HG03565 (cell line): ENCODE results near the gene RND1.

Experiments
- ATAC-seq: cut with Tn5 transposase; IDR thresholded peaks from one replicate; pipeline ENCODE4 v1.9.1; 2021; ENCODE audit warnings: mild to moderate bottlenecking, moderate library complexity; ENCODE audit not compliant: unreplicated experiment

The RND1 gene

DNA sequence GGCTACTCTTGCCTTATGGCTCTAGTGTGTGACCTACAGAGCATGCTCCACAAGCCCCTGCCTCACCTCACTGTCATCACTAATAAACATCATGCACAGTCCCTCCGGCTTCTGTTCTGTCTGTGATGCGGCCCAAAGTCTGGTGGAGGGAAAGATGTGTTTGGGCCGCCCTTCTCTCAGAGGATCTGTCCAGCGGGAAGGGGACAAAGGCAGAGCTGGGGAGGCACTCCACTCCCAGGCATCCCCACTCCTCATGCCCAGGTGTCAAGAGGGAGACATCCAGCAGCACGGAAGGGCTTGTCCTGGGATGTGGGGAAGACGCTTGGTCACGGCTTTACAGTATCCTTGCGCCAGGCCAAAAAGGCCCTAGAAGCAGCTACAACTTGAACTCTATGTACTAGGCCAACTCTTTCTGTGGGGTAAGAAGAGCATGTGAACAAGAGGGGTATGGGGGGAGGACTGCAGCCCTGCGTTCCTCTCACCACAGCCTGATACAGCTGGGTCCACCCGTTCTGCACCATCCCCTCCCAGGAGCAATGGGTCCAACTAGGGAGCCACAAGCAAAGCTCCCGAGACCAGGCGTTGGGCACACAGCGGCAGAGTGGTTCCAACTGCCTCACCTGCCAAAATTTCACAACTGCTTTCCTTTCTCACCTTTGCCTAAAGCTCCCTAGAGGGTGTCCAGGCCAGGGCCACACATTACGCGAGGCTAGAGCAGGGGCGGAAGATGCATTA lies 36.7 kb downstream of the RND1 start:
- ATAC-seq, result no peak

DNA sequence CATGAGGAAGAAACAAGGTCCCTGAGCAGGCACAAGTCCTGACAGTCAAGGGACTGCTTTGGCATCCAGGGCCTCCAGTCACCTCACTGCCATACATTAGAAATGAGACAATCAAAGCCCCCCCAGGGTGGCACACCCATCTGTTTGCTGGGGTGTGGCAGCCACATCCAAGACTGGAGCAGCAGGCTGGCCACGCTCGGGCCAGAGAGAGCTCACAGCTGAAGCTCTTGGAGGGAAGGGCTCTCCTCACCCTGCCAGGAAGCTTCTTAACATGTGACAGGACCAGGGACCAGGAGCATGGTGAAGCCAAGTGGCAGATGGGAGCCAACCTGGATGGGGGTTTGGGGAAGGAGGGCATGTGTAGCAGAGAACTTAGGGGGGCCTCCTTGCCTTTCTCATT lies 37.4 kb downstream of the RND1 start:
- ATAC-seq, result no peak

DNA sequence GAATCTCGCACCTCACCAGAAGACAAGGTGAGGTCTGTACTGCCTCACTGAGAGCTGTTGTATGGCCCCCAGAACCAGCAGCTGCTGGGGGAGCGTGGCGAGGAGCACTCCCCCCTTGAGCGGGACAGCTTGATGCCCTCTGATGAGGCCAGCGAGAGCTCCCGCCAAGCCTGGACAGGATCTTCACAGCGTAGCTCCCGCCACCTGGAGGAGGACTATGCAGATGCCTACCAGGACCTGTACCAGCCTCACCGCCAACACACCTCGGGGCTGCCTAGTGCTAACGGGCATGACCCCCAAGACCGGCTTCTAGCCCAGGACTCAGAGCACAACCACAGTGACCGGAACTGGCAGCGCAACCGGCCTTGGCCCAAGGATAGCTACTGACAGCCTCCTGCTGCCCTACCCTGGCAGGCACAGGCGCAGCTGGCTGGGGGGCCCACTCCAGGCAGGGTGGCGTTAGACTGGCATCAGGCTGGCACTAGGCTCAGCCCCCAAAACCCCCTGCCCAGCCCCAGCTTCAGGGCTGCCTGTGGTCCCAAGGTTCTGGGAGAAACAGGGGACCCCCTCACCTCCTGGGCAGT lies 38.1 kb downstream of the RND1 start:
- no peak for ATAC-seq

DNA sequence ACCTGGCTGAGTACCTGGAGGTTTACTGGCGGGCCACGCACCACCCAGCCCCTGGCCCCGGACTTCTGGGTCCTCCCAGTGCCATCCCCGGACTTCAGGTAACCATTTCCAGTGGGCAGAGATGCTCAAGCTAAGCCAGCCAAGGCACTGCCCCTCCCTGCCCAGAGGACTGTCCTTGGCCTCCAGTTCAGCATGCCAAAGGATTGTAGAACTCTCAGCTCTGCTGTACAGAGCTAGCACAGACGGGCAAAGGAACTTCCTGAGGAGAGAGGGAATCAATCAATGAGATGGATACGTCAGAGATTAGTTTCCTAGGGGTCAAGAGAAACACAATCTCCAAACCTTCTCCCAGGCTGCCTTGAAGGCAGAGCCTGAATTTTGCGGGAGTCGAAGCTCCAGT lies 38.6 kb downstream of the RND1 start:
- no peak for ATAC-seq

DNA sequence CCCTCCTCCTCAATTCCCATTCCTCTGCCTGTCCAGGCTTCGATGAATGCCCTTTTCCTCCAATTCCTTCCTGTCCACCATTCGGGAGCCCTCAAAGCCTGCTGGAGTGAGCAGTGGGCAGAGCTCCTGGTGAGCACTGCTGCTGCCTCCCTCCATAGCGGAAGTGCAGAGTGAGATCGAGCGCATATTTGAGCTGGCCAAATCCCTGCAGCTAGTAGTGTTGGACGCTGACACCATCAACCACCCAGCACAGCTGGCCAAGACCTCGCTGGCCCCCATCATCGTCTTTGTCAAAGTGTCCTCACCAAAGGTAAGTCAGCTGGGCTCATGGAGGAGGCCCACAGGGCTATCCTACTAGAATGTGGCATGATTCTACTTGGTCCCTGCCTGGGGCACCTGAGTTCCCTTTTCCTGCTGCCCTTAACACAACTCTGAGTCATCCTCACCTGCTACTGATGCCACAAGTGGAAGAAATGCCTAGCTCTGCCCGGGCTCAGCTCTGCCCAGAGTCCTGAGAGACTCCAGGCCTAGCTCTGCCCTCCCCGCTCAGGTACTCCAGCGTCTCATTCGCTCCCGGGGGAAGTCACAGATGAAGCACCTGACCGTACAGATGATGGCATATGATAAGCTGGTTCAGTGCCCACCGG lies 39.3 kb downstream of the RND1 start:
- ATAC-seq, result no peak

DNA sequence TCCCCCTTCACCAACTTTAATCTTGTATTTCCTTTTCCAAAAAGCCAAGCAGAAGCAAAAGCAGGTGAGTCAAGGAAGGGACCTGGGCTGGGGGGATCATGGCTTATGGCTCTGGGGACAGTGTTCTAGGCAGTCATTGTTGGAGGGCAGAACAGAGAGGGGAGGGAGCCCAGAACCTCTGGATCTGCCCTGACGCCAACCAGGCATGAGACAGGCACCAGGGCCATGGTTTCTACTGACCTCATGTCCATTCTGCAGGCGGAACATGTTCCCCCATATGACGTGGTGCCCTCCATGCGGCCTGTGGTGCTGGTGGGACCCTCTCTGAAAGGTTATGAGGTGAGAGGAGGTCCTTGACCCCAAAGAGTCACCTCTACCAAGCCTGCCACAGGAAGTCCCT lies 40.8 kb downstream of the RND1 start:
- ATAC-seq, result no peak

DNA sequence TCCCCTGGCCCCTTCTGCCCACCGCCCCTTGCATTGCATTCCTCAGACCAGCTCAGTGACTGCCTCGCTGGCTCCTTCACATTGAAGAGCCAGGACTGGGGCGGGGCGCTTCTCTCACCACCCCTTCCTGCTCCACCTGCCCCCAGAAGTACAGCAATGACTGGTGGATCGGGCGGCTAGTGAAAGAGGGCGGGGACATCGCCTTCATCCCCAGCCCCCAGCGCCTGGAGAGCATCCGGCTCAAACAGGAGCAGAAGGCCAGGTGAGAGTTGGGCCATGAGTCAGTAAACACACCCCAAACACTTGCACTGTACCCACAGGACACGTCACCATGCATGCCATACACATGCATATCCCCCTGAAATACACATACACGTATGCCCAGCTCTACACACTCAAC lies 41.6 kb downstream of the RND1 start:
- no peak for ATAC-seq

DNA sequence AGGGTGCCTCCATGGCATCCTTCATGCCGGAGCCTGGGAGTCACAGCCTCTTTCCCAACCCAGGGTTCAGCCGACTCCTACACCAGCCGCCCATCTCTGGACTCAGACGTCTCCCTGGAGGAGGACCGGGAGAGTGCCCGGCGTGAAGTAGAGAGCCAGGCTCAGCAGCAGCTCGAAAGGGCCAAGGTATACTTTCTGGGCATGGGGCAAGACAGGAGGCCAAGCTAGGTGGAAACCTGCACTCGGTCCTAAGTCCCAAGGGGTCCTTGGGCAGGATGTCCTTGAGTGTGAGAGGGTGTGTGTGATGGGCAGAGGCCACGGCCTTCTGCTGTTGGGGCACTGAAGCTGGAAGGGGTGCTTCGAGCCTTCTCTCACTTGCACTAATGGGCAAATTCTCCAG lies 42.4 kb downstream of the RND1 start:
- ATAC-seq, result no peak

DNA sequence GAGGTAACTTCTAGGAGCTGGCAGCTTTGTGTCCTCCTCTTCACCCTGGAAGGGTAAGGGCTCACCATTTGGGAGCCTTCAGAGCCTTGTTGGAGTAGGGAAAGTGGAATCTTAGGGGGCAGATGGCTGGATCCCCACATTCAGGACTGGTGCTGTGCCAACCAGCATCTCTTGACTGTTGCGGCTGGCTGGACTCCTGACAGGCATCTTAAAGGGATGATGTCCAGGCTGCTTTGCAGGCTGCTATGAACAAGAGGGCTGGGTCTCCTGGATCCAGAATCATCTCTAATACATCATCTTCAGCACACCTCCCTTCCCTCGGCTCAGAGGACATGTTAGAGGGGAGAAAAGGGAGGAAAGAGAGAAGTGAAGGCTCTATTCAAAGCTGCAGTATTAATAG lies 43.0 kb downstream of the RND1 start:
- ATAC-seq, result no peak

DNA sequence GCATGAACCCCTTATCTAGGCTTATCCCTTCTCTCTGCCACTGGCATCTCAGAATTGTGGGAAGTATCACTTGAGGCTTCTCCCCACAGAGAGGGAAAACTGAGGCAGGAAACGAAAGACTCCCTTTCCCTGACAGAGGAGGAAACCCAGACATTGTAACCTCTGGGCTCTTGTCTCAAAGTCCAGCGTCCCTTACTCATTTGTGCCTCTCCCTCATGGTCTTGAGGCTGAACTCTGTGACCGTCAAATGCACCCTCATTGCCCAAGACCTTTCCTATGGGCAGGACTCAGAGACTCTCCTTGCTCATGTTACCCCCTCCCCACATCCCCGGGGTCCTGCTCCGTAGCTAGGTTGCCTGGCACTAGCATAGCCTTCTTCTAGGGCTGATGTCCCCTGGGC lies 43.5 kb downstream of the RND1 start:
- ATAC-seq, result no peak

DNA sequence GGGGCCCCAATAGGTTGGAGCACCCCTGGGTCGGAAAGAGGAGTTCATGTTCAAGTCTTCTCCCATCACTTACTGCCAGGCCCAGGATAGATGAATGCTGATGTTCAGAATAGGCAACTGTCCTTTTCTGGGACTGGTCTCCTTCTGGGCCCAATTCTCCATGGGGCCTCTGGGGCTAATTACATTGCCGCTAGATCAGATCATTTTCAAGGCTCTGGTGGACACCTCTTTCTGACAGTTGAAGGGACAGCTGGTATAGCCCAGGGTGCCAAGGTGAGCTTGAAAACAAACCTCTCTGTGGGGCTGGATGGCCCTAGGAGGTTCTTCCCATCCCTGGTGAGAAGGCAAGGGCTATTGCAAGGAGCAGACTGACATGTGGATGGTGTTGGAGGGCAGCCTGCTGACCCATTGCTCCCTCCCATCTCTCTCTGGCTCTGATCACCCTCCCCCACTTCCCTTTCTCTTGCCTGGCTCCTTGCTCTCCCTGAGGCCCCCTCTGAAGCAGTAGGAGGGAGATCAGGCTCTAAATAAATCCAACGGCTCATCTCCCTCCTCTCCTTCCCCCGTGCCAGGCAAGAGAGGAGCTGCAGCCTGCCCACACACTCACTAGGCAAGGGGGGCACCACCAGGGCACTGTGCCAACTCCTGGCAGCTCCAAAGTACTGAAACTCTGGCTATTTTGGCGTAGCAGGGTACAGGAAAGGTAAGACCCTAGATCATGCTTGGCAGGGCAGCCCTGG lies 45.5 kb downstream of the RND1 start:
- ATAC-seq, result no peak

DNA sequence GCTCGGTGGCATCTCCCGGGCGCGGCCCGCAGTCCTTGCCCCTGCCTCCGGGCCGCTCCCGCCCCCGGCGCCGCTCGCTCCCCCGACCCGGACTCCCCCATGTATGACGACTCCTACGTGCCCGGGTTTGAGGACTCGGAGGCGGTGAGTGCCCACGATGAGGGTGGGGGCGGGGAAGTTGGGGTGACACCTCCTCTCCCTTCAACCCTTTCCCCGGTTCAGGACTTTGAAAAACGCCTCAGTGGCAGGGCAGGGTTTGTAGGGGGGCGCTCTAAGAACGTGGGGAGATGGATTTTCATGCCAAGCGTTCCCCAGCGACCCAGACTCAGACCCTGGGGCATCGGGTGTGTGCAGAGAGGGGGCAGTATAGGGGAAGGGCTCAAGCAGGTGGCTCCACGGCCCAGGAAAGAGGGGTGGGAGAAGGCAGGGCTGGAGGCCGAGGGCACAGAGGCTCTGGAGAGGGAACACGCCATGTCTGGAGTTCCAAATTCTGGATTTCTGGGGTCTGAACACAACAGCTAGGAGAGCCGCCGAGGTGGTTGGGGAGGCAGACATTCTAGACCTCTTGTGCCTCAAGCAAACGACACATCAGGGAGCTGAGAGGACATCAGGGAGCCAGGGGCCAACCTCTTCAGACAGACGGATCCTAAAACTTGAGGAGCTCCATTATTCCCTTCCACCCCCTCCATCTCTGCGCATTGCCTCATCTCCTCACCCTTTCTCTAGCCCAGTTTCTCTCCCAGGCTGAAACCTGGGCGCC lies 46.7 kb downstream of the RND1 start:
- ATAC-seq, result no peak

DNA sequence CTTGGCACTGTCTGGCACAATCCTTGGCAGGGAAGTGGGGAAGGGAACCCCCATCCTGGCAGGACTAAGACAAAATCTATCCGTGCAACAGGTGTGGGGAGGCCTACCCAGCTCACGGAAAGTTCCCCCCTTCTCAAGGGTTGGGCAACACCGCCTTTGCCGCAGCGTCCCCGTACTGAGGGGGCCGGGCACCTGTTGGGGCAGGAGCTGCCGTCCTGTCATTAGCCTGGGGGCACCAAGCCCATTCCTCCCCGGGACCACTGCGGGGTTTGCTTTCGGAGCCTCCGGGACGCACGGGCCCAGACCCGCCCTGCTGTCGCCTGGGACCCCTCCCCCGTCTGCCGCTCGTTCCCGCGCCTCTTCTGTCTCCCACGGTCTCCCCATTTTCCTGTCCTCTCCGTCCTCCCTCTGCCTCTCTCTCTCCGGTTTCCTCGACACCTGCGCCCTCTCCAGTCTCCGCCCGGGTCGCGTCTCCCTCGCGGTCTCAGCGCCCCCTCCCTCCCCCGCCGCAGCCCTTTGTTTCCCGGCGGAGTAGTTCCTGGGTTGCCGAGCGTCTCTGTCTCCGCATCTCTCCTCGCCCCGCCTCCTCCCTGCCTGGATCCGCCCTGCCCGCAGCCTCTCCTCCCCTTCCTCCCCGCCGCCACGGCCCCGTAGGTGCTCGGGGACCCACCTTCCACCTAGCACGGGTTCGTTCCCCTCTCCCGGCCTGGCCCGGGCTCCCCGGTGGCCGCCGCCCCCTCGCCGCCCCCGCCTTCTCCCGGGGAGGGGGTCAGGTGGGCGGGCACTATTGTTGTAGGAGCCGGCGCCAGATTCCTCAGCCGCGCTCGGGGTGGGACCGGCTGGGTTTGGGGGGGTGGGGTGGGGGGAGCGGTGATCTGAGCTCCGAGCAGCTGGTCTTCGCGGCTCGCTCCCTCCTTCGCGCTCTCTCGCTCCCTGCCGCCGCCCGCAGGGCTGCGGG lies 47.5 kb downstream of the RND1 start, which contains the start of gene CACNB3:
Gene CACNB3 (plus strand): TSS at position 624 of the 958 bp plus-strand sequence. CDS start 434 bp downstream, outside the sequence.
- ATAC-seq, result no peak

DNA sequence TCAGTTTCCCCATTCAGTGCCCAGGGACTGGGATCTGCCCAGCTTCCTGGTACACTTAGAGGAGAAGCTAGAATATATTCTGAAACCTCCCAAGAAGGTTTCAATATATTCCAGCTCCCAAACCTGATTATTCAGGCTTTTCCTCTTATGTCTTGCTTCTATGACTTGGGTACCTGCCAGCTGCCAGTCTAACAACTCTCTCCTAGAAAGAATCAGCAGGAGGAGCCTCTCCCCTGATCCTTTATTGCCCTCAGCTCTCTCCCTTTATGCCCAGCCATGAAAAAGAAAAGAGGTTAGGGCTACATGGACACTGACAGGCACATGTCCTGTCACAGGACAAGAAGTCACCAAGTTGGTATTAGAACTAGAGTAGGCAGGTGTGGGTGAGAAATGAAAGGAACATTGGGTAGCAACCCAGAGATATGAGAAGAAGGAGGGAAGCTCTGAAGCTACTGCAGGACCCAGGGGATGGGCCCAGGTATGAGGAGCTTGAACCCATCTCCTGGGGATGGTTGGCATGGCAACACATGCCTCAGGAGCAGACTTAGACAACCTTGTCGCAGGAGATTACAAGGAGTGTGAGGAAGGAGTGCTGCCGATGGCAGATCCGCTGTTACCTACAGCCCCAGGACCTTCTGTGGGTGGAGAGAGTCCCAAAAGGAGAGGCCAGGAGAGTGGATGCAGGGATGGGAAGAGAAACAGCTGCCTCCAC lies 49.4 kb downstream of the RND1 start:
- no peak for ATAC-seq

DNA sequence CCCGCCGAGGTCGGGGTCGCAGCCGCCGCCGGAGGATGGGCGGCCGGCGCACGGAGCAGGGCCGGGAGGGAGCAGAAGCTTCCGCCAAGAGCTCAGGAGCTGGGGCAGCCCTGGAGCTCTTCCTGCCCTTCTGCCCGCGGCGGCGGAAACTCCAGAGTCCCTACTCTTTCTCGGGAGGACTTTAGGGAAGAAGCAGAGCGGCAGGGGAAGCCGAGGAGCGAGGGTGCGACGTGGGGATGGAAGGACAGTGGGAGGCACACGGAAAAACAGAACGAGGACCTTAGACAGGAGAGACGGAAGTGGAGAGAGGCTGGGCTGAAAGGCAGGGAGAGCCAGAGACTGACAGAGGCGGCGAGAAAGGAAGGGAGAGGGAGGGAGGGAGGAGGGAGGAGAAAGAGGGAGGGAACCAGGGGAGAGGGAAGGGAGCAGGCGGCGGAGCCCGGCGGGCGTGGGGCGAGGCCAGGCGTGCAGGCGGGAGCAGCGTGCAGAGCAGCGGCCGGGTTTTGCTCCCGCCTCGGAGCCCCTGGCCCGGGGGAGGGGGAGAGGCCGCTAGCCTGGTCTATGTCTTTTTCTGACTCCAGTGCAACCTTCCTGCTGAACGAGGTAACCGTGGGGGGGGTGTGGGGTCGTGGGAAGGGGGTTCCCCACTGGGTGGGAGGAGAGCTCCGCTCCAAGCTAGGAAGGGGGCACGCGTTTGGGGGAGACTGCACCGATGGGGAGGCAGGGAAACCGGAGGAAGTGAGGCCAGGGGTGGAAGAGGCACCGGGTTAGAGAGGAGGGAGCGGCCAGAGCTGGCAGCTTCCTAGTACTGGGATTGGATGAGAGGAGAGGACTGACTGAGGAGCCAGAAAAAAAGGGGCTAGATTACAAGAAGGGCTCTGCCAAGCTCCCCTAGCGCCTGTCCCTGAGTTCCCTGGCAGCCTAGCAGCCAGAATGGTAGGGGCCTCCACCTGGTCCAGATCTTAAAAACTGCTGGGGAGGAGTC lies 50.3 kb downstream of the RND1 start:
- ATAC-seq, result peak; percentile 5

DNA sequence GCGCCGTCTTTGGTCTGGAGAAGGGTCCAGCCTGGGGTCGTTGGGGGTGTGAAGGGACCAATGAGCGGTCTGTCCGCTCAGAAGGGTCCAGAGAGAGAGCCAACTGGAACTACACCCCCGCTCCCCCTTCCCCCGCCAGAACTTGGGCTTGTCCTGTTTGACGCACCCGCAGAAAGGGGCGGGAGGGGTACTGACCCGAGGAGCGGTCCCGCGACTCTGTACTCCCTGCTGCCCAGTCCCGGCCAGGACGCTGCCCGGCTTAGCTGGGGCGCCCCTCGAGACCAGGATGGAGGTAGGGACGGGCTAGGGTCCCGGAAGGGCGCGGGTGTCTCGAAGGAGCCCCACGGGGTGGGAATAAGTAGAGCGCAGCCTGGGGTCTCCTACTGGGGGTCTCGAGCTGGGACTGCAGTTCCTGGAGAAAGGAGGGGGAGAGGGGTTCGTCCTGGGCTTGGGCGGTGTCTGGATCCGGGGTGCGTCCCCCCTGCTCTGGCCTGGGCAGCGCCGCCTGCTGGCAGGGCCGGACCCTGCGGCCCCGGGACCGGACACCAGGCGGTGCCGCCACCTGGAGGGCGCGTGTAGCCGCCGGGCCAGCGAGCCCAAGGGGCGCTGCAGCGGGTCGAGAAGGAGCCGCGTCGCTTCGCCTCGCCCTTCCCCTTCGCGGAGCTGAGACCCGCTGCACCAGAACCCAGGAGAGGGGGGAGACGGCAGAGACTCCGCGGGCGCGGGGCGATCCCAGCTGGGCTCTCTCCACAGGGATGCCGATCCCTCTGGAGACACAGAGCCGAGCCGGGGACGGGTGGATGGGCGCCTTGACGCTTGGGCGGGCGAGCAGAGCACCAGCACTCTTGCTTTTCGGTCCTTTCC lies 51.2 kb downstream of the RND1 start:
- peak; percentile 71 for ATAC-seq
